Measurements from ENCODE around the gene TLN1. TPM values are rescaled to one million over a fixed set of nuclear protein-coding genes. Genes with fewer than 3 reads are reported as not detected.

TLN1 gene
- total and polyA plus RNA-seq, 2 of the 4 experiments (the other 2 are of a cell fraction) = 228 to 346 TPM

GRCh38 chr9:35681341-35682002 is 50.5 kb downstream of the TLN1 start:
- intact Hi-C loops (cut with micrococcal nuclease) = loop anchor here (2.0 to 10.0 kb wide), 2 partner anchors 17 to 77 kb away; partner anchors contain the start of genes ARHGEF39 and TESK1
- Histone ChIP-seq H2AK5ac (ENCODE audit: low read depth, low read length) (peak overlapping the region; percentile 32; the same call in 1 of the 2 replicates), H3K4me1 (ENCODE audit: control insufficient read depth, insufficient read depth, low read length) (peaks cover 52% of the 10 kb centered on the region), H3K9me3 (ENCODE audit: control insufficient read depth, insufficient read depth, low read length) (no peaks in the 10 kb centered on the region), H2BK5ac (ENCODE audit: low read depth, low read length, poor library complexity, severe bottlenecking) (peak overlapping the region; percentile 82), H3K36me3 (ENCODE audit: control insufficient read depth, insufficient read depth, low read length) (peaks cover 49% of the 10 kb centered on the region), H4K5ac (ENCODE audit: low read depth, low read length) (peak overlapping the region; percentile 31; the same call in 1 of the 2 replicates), H4K8ac (ENCODE audit: low read depth in 2 of 2, low read length in 2 of 2) (peak overlapping the region in 1 of 2 experiments; percentile 66; a peak in 2 of 4 replicates), H2AFZ (replicated peaks; ENCODE audit: low read length, poor library complexity) (peak overlapping the region; percentile 21), H4K91ac (ENCODE audit: insufficient read depth, low read depth, low read length) (no peak overlapping the region), H3K9me1 (ENCODE audit: insufficient read depth, low read length) (peaks cover 53% of the 10 kb centered on the region), H3K4me2 (ENCODE audit: low read depth, low read length) (no peak overlapping the region), H3K79me1 (ENCODE audit: low read depth in 1 of 2, low read length in 2 of 2) (peaks cover 13 to 64% of the 10 kb centered on the region in 2 experiments), H3K27me3 (ENCODE audit: control insufficient read depth, insufficient read depth, low read length) (no peaks in the 10 kb centered on the region), H3K56ac (ENCODE audit: extremely low read depth, insufficient read depth, low read length) (no peak overlapping the region), H3K14ac (replicated peaks; ENCODE audit: low read depth, low read length) (peak overlapping the region; percentile 53; the same call in 1 of the 2 replicates), H2BK120ac (ENCODE audit: low read depth, low read length) (no peak overlapping the region), H3K18ac (ENCODE audit: low read depth, low read length) (peak overlapping the region; percentile 50), H3K4ac (ENCODE audit: low read depth, low read length) (peak overlapping the region; percentile 69), H4K20me1 (ENCODE audit: insufficient read depth, low read length) (peaks cover 66% of the 10 kb centered on the region), H2AK9ac (replicated peaks; ENCODE audit: low read depth, low read length, poor library complexity) (peak overlapping the region; percentile 17), H3K27ac (ENCODE audit: insufficient read depth, low read length) (peak overlapping the region; percentile 47), H2BK20ac (ENCODE audit: low read depth, low read length) (no peak overlapping the region), H3K4me3 (ENCODE audit: insufficient read depth, low read depth, low read length) (no peak overlapping the region), H3K23ac (ENCODE audit: low read depth, low read length) (peak overlapping the region; percentile 63), H3K9ac (ENCODE audit: low read depth, low read length) (peak overlapping the region; percentile 23; the same call in 1 of the 2 replicates), H2BK15ac (ENCODE audit: low read depth, low read length) (no peak overlapping the region)
- 83% methylated on average over 2 of the region's 3 CpGs; no CpG with 5 or more reads in 1 of the 2 experiments for WGBS, 2 experiments (ENCODE audit: extremely low coverage in 2 of 2, insufficient read length in 1 of 2)
- BruUV-seq (replicated peaks) = no TSS peak
- DNase-seq (peak; percentile 51), ATAC-seq (ENCODE audit: low read depth) (peak; percentile 4)
- ChIA-PET CTCF (no interaction called here), POLR2A (ENCODE audit: unreplicated experiment) (interaction anchor here (2.0 to 2.7 kb wide), 3 partner anchors 9 to 20 kb away, joined by 8 to 25 read pairs (median 11); partner anchors contain the start of gene TPM2)
- TF ChIP-seq RCOR1 (IDR thresholded peaks at IDR 0.05; ENCODE audit: insufficient replicate concordance, low read length) = peak; percentile 10
- TF ChIP-seq RFX5 (IDR thresholded peaks at IDR 0.05; ENCODE audit: low read depth, low read length) = no peak
- dilution Hi-C loops (cut with HindIII; ENCODE audit: low sequenced_read_pairs, unreplicated experiment) = no loop called here
- in situ Hi-C loops (cut with MboI; ENCODE audit: low sequenced_read_pairs) = no loop called here
